ENCODE measurements around the gene C1orf116. TPM values are rescaled to one million over a fixed set of nuclear protein-coding genes. Genes with fewer than 3 reads are reported as not detected.
A peak's percentile ranks its signal among the peaks of the same experiment; 100 is the strongest.

The C1orf116 gene
- polyA plus RNA-seq, 1 donor (not counting 4 experiments of a cell fraction or from before 2014, with no cell fraction given), result 69.2 TPM

DNA sequence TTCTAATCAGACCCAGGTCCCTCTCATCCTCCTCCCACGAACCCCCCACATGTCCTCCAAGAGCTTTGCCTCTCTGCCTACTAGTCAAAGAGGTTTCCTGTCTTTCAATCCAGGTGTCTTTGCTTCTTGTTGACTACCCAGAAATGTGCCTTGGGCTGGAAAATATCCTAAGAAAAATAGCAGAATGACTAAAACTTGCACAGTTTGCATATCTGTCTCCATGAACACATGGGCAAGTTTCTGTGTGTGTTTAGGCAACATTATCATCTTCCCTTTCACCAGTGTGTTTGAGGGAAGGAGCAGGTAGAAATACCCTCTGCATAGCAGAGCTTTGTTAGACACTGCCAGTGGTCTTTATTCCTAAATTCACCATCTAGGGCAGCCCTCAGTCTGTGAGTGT, 1.5 kb downstream of the C1orf116 start:
- no peak overlapping the region for H2AFZ ChIP-seq (ENCODE audit: control insufficient read depth, low read length)
- no peaks in the 10 kb centered on the region for H3K27me3 ChIP-seq (ENCODE audit: control insufficient read depth, extremely low read depth, insufficient read depth, low read length)
- no peaks in the 10 kb centered on the region for H4K20me1 ChIP-seq (ENCODE audit: control insufficient read depth, extremely low read depth, insufficient read depth, low read length)
- peak overlapping the region; percentile 98 for H3K4me2 ChIP-seq (ENCODE audit: control insufficient read depth, extremely low read depth, insufficient read depth, low read depth, low read length)
- no peaks in the 10 kb centered on the region for H3K9me3 ChIP-seq (ENCODE audit: control insufficient read depth, low read depth, low read length)
- peak overlapping the region; percentile 93 for H3K9ac ChIP-seq (ENCODE audit: control insufficient read depth, extremely low read depth, insufficient read depth, low read length)
- DNase-seq (ENCODE audit: low read depth, low spot score) (no peak), FAIRE-seq (no peak)
- peaks cover 76% of the 10 kb centered on the region for H3K4me1 ChIP-seq (ENCODE audit: control insufficient read depth, extremely low read depth, insufficient read depth, low read length)
- dilution Hi-C loops (cut with MboI; ENCODE audit: extremely low pct_ligation_motif_present, low sequenced_read_pairs), result no loop called here
- H3K79me2 ChIP-seq (ENCODE audit: control insufficient read depth, insufficient read depth, low read length), result peaks cover 59% of the 10 kb centered on the region
- TF ChIP-seq CTCF (optimal IDR thresholded peaks at IDR 0.05 in 1 of 3, IDR thresholded peaks at IDR 0.05 in 1 of 3, conservative IDR thresholded peaks at IDR 0.05 in 1 of 3; ENCODE audit: extremely low read depth in 1 of 3, insufficient read depth in 2 of 3, low read length in 3 of 3) (no peak), EZH2 (IDR thresholded peaks at IDR 0.05; ENCODE audit: low read length) (no peak)
- H3K9me1 ChIP-seq (ENCODE audit: control insufficient read depth, extremely low read depth, insufficient read depth, low read length), result no peaks in the 10 kb centered on the region
- peak overlapping the region; percentile 70 to 94 (median 81) for H3K4me3 ChIP-seq (ENCODE audit: control insufficient read depth in 2 of 3, extremely low read depth in 1 of 3, insufficient read depth in 2 of 3, low read depth in 1 of 3, low read length in 3 of 3)
- peaks cover 2 to 30% of the 10 kb centered on the region in 2 experiments for H3K36me3 ChIP-seq (ENCODE audit: control insufficient read depth in 2 of 2, extremely low read depth in 1 of 2, insufficient read depth in 2 of 2, low read length in 2 of 2)
- H3K27ac ChIP-seq (ENCODE audit: control insufficient read depth, insufficient read depth, low read length), result peak overlapping the region; percentile 99

DNA sequence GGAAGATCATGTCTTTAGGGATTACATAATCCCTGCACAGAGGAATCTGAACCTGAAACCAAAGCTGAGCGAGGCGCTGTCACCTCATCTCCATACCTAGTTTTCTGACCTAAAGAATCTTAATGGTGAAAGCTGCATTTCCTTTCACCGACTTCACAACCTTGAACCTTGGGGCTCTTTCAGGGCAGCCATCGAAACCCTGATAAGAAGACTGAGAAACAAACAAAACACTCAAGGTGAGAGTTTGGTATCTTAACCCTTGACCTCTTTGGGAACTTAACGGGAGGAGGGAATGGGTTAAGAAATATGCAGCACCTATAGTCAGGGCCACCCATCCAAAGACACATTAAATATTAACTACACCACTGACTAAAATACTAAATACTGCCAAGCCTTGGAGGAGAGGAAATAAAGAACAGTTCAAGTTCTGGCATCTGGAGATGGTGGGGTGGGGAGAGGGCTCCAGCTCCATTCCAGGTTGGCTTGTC, 2.0 kb downstream of the C1orf116 start:
- FAIRE-seq (no peak), DNase-seq (ENCODE audit: low read depth, low spot score) (no peak)
- H3K4me2 ChIP-seq (ENCODE audit: control insufficient read depth, extremely low read depth, insufficient read depth, low read depth, low read length), result peak overlapping the region; percentile 98
- H3K79me2 ChIP-seq (ENCODE audit: control insufficient read depth, insufficient read depth, low read length), result peaks cover 63% of the 10 kb centered on the region
- H3K4me3 ChIP-seq (ENCODE audit: control insufficient read depth in 2 of 3, extremely low read depth in 1 of 3, insufficient read depth in 2 of 3, low read depth in 1 of 3, low read length in 3 of 3), result peak overlapping the region; percentile 70 to 94 (median 81)
- H4K20me1 ChIP-seq (ENCODE audit: control insufficient read depth, extremely low read depth, insufficient read depth, low read length), result no peaks in the 10 kb centered on the region
- peaks cover 4 to 33% of the 10 kb centered on the region in 2 experiments for H3K36me3 ChIP-seq (ENCODE audit: control insufficient read depth in 2 of 2, extremely low read depth in 1 of 2, insufficient read depth in 2 of 2, low read length in 2 of 2)
- no peak overlapping the region for H2AFZ ChIP-seq (ENCODE audit: control insufficient read depth, low read length)
- H3K9me3 ChIP-seq (ENCODE audit: control insufficient read depth, low read depth, low read length), result no peaks in the 10 kb centered on the region
- dilution Hi-C loops (cut with MboI; ENCODE audit: extremely low pct_ligation_motif_present, low sequenced_read_pairs), result no loop called here
- no peaks in the 10 kb centered on the region for H3K9me1 ChIP-seq (ENCODE audit: control insufficient read depth, extremely low read depth, insufficient read depth, low read length)
- H3K9ac ChIP-seq (ENCODE audit: control insufficient read depth, extremely low read depth, insufficient read depth, low read length), result peak overlapping the region; percentile 93
- H3K27me3 ChIP-seq (ENCODE audit: control insufficient read depth, extremely low read depth, insufficient read depth, low read length), result no peaks in the 10 kb centered on the region
- no peak for TF ChIP-seq EZH2 (IDR thresholded peaks at IDR 0.05; ENCODE audit: low read length)
- TF ChIP-seq CTCF (optimal IDR thresholded peaks at IDR 0.05 in 1 of 3, IDR thresholded peaks at IDR 0.05 in 1 of 3, conservative IDR thresholded peaks at IDR 0.05 in 1 of 3; ENCODE audit: extremely low read depth in 1 of 3, insufficient read depth in 2 of 3, low read length in 3 of 3), result no peak
- peak overlapping the region; percentile 99 for H3K27ac ChIP-seq (ENCODE audit: control insufficient read depth, insufficient read depth, low read length)
- peaks cover 77% of the 10 kb centered on the region for H3K4me1 ChIP-seq (ENCODE audit: control insufficient read depth, extremely low read depth, insufficient read depth, low read length)
